LNCAP (cell line): Measurements from ENCODE around the gene LIX1.

Experiments
- TF ChIP-seq, protein P1 (sequence below): fragments of 450-650 bp; IDR thresholded peaks from 2 replicates; pipeline ENCODE4 v1.5.1; 2017; ENCODE audit warnings: mild to moderate bottlenecking

LIX1 gene

GRCh38 chr5:97107318-97107717 is 35.1 kb downstream of the LIX1 start:
- TF ChIP-seq, protein P1, sequence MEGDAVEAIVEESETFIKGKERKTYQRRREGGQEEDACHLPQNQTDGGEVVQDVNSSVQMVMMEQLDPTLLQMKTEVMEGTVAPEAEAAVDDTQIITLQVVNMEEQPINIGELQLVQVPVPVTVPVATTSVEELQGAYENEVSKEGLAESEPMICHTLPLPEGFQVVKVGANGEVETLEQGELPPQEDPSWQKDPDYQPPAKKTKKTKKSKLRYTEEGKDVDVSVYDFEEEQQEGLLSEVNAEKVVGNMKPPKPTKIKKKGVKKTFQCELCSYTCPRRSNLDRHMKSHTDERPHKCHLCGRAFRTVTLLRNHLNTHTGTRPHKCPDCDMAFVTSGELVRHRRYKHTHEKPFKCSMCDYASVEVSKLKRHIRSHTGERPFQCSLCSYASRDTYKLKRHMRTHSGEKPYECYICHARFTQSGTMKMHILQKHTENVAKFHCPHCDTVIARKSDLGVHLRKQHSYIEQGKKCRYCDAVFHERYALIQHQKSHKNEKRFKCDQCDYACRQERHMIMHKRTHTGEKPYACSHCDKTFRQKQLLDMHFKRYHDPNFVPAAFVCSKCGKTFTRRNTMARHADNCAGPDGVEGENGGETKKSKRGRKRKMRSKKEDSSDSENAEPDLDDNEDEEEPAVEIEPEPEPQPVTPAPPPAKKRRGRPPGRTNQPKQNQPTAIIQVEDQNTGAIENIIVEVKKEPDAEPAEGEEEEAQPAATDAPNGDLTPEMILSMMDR, result no peak

- TF ChIP-seq, protein P1, result no peak
These were observed 36.2 kb downstream of the LIX1 start for GRCh38 chr5:97106216-97106581.

- TF ChIP-seq, protein P1, result no peak
These were observed 36.8 kb downstream of the LIX1 start for GRCh38 chr5:97105501-97106215.

DNA sequence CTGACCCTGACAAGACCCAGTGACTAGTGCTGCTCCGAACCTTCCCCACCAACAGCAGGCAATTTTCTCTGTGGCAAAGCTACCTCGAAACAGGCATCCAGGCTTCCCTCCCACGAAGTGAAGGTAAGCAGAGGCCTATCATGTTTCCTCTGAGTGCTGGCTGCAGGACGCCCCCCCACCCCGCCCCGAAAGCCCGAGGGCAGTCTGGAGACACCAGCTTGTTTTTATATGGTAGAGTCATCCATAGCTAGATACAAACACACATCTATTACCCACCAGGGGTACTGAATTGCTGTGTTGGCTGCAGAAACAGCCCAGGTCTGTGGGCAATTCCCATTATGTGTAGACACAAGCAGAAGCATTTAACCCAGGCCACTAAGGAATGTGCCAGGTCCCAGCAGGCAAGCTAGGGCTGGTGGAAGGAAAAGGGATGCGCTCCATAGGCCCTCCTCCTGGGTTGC is 40.4 kb downstream of the LIX1 start:
- TF ChIP-seq, protein P1, result no peak

DNA sequence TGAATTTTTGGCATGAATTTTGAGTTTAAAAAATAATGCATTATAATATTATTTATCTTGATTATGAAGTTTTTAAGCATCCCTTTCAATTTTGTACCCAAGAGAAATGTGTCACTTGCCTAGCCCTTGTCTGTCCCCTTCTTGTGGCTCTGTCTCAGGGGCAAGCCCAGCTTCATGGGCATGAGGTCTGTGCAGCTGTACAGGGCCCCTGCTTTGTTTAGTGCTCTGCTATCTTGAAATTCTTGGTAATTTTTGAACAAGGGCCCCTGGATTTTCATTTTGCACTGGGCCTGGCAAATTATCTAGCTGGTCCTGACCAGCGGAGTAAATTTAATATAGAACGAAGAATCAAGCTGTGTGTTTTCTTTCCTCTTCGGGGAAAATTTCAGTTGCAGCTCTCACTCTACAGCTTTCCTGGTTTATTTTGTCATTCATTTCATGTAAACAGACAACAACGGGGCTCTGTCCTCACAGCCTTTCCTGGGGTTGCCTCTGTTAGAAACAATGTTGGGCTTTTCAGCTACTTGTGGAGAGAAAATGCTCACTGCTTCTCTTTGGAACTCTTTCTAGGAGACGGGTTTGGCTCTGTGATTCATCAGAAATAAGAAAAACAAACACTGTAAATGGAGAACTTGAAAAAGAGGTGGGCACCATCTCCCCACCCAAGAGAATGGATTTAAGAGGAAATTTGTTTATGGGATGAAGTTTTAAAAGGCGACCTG is 41.1 kb downstream of the LIX1 start:
- TF ChIP-seq, protein P1, result no peak

DNA sequence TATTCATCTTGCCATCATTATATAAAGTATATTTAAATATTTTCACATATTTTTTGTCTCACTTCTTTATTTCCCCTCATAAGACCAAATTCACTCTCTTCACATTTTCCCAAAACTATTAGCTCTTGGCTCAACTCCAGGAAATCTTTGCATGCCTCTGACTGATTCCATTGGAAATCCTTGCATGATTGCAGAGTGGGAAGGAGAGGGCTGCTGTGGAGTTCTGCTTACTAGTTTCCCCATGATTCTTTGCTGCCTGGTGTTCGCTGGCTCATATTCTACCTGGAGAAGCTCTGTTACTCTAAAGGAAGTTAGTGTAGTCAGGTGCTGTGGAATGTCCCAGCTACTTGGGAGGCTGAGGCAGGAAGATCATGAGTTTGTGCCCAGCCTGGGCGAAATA is 41.9 kb downstream of the LIX1 start:
- TF ChIP-seq, protein P1, result no peak

DNA sequence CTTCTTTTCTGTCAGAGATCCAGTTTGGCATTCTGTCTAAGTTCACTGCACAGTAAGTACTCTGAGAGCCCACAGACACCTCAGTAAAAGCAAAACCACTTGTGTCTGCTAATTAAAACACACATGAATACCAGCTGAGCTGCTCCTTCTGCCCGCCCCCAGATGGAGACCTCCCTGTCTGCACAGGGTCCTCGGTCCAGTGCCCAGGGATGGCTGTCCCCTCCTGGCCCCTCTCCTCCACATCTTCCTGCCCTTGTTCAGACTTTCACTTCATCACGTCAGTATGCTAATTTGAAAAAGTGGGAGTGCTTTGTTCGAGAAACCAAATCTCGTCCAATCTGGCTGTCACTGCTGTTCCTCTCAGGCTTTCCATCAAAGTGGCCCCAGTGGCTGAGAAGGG is 43.5 kb downstream of the LIX1 start:
- TF ChIP-seq, protein P1, result no peak
